GM21423 (cell line): ENCODE data around the gene ZNF302.
"Not testable (repeated sequence)": the region's sequence is repeated elsewhere in the genome, so short reads cannot be mapped to it uniquely, and the experiment has no call there.

Experiments used
- ATAC-seq: cut with Tn5 transposase; IDR thresholded peaks from one replicate; pipeline ENCODE4 v1.9.1; 2021; ENCODE audit warnings: mild to moderate bottlenecking, moderate library complexity; ENCODE audit not compliant: unreplicated experiment

Gene ZNF302

DNA sequence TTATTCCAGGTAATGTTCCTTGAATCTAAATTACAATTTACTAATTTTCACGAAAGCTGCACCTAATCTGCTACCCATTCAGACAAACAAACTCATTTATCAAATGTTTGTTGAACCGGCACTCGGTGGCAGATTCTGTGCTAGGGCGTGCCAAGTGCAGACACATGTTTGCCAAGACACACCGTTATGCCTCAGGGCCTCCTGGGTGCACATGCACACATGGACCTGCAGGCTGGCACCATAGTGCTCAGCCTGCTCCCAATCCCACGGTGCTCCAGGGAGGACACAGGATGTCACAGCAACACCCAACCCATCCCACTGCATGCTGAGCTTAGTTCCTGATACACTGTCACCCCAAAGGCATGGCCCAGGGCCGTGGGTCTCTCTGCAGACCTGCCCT lies 8.2 kb upstream of the ZNF302 start:
- no peak for ATAC-seq

GRCh38 chr19:34671972-34672371 lies 5.5 kb upstream of the ZNF302 start:
- ATAC-seq: no peak

DNA sequence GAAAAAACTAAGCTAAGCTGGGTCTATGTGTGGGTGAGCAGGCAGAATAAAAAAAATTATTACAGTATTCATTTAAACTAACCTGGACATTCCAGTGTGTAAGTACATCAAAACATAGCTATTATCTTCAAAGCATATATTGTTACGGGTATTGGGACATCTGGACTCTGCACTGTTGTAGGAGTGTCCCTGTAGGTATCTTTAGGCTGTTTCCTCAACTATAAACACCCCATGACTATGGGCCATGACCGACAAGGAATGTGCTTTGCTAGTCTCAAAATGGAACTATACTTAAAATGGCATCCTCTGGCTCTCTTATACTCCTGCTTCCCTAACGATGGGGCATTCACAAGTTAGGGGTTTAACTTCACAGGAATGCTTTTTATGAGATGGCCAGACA lies 3.9 kb upstream of the ZNF302 start:
- ATAC-seq: no peak

- ATAC-seq: no peak
These were observed 2.2 kb upstream of the ZNF302 start for GRCh38 chr19:34675250-34675649.

GRCh38 chr19:34675919-34676318 lies 1.6 kb upstream of the ZNF302 start:
- ATAC-seq: no peak

- ATAC-seq: peak; percentile 44
These were observed 637 bp upstream of the ZNF302 start, which contains the start of gene SCGB2B2 for GRCh38 chr19:34676697-34677385. Gene SCGB2B2 (minus strand): TSS chr19:34677159. CDS start chr19:34594563, 82,596 bp downstream.

DNA sequence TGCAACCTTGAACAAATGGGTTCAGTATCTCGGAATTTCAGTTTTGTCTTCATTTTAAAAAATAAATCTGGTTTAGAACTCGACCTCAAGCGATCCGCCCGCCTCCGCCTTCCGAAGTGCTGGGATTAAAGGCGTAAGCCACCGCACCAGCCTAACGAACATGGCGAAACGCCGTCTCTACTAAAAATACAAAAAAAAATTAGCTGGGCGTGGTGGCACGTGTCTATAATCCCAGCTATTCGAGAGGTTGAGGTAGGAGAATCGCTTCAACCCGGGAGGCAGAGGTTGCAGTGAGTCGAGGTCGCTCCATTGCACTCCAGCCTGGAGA lies 571 bp downstream of the ZNF302 start:
- ATAC-seq: no peak

DNA sequence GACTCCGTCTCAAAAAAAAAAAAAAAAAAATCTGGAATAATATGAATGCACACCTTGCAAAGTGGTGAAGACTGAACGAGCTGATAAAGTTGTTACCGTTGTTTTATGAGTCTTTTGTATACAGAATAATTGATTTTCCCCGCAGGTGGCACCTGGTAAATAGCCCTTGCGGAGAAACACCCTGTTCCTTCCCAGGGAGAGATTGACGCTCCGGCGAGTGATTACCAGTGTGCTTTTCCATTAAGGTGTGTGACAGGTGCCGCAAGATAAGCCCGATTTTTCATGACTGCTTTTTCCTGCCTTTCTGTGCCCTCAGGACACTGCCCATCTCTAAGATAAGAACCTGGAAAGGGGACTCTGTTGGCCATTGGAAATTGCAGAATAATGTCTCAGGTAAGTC lies 943 bp downstream of the ZNF302 start:
- no peak for ATAC-seq

DNA sequence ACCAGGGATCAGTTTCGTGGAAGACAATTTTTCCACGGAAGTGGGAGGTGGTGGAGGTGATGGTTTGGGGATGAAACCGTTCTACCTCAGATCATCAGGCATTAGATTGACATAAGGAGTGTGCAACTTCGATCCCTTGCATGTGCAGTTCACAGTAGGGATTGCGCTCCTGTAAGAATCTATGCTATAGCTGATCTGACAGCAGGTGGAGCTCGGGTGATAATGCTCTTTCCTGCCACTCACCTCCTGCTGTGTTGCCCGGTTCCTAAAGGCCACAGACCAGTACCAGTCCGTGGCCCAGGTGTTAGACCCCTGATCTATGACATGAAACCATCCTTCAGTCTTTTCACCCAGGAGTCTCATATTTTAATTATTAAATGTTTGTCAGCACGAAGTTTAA lies 4.0 kb downstream of the ZNF302 start:
- ATAC-seq: no peak

DNA sequence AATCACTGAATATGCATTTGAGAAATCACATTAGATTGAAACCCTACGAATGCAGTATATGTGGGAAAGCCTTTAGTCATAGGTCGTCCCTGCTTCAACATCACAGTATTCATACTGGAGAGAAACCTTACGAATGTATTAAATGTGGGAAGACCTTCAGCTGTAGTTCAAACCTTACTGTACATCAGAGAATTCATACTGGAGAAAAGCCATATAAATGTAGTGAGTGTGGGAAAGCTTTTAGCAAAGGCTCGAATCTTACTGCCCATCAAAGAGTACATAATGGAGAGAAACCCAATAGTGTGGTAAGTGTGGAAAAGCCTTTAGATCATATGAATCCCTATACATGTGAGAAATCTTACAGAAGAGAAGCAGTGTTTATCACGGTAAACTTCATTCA lies 7.8 kb downstream of the ZNF302 start:
- not testable (repeated sequence) for ATAC-seq

DNA sequence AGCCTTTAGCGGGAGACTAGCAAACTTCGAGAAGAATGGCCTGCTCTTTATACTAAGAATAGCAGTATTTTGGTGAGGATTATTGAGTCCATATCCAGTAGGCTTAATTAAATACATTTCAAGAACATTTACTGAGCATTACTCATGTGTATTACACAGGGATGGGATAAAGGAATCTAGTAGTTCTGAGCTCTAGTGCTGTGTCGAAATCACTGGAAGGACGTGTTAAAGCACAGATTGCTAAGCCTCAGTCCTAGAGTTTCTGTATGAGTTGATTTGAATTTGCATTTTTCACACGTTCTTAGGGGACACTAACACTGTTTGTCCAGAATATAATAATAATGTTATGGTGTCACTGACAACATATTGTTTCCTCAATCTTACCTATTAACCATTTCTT lies 9.0 kb downstream of the ZNF302 start:
- no peak for ATAC-seq

- no peak for ATAC-seq
These were observed 9.9 kb downstream of the ZNF302 start for GRCh38 chr19:34687348-34687747.

GRCh38 chr19:34688592-34688991 lies 11.1 kb downstream of the ZNF302 start:
- ATAC-seq: no peak

DNA sequence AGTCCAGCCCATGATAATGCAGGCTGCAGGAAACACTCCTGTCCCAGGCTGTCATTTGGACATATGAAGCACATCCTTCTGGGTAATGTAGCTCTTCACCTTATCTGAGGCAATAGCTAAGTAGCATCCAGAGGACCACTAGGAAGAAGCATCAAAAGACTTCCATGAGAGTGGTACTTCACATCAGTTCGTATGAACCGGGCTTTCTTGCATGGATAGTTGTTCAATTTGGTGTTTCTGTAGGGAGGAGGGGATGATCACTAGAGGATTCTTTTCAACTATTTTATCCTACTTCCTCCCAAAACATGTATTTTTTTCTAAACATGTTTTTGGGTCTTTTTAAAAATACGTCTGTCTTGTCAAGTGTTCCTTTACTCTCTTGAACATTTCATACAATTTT lies 12.9 kb downstream of the ZNF302 start:
- ATAC-seq: no peak

GRCh38 chr19:34692549-34692948 lies 15.1 kb downstream of the ZNF302 start:
- no peak for ATAC-seq

DNA sequence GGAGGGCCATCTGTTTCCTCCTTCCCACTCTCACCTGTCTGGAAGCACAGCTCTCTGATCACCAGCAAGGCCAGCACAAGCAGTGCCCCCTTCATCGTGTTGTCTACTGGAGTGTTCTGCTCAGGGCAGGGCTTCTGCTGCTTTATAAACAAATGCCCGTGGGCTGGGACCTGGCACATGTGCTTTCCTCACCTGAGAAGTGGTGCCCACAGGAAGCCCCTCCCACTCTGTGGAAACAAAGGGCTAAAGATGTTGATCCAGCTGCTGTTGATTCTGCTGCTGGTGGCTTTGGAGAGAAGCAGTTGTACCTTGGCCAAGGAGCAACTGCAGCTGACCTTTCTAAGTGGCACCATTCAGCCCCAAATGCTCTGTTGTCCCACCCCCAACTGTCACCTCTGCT lies 30.2 kb downstream of the ZNF302 start:
- ATAC-seq: no peak

GRCh38 chr19:34711890-34712289 lies 34.4 kb downstream of the ZNF302 start:
- ATAC-seq: no peak

DNA sequence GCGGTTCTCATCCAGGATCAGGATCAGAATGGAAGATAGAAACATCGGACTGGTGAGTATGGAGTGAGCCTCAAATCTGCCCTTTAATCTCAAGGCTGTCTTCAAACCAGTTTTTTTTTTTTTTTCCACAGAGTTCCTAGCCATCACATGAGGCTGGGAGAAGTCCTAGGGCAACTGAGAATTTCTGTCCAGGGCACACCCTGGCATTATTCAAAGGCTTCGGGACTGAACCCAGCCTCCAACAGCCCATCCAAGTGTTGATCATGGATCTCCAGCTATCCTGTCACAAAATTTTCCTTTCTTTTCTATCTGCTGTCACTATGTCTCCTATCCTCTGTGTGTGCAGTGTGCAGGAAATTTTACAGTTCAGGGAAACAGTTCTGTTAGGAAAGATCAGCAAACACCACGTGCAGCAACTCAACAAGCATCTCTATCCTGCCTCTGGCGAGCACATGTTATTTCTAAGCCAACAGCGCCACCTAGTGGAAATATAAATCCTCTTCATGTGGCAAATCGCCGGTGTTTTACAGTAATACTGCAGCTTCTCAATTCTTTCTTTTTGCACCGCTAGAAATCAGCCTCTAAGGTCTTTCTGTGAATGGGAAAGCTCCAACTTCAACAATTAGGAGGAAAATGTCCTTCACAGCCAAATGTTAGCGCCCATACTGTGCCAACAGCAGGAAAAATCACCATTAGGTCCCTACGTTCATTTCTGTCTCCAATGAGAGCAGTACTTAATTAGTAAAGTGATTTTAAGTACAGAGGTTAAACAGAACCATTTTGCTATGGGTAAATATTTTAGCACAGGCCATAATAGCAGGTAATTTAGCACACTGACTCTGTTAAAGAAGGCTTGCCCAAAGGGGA lies 35.1 kb downstream of the ZNF302 start:
- ATAC-seq: no peak

GRCh38 chr19:34713262-34713637 lies 35.8 kb downstream of the ZNF302 start:
- no peak for ATAC-seq

GRCh38 chr19:34715357-34715756 lies 37.9 kb downstream of the ZNF302 start:
- no peak for ATAC-seq

GRCh38 chr19:34722353-34722752 lies 44.9 kb downstream of the ZNF302 start:
- ATAC-seq: no peak

DNA sequence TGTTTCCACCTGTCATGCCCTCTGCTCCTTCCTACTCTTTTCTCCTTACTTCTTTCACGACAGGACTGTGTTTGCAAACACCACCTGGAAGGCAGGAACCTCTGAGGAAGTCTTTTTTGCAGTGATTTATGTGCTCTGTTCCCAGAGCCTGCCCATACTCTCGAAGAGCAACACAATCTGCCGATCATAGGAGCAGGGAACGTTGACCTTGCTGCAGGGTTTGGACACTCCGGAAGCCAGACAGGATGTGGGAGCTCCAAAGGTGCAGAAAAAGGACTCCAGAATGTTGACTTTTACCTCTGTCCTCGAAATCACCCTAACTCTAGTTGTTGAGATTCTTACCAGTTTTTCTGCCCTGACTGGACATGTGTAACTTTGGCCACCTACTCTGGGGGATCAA lies 47.9 kb downstream of the ZNF302 start:
- no peak for ATAC-seq
